ENCODE results near the gene NOL6.

DNA sequence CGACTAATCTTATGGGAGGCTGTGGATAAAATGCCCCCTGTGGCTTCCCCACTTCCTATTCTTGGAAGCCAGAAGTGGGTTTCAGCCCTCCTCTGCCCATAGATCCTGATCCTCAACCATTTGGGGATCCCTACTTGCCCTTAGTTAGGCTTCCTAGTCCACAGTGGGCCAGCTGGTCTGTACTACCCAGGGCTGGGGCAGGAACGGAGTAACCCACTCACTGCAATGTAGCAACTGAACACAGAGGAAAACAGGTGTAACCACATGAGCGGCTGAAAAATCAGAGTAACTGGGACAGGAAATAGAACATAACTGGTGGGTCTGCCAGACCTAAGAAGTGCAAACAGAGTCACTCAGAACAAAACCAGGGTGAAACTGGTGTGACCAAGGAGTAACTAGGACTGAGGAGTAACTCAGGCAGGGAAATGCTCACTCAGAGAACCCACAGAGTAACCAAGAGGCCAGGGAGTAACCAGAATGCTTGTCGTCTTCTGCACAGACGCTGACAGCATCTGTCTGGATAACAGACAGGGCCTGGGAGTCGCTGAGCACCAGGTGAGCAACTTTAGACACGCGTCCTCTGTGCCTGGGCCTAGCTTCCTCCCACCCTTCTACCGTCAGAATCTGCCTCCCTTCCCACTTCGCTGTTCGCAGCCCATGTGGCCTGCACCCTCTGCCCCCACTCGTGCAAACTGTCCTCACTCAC, 27.3 kb downstream of the NOL6 start:
- TF ChIP-seq MYC (CRISPR knock-in tag; IDR thresholded peaks at IDR 0.05; ENCODE audit: borderline replicate concordance): no peak
- TF ChIP-seq ZNF263 (CRISPR knock-in tag; IDR thresholded peaks at IDR 0.05): no peak
- TF ChIP-seq ZNF766 (CRISPR knock-in tag; IDR thresholded peaks at IDR 0.05; ENCODE audit: borderline replicate concordance): no peak
- no peak for TF ChIP-seq CTCF (CRISPR knock-in tag; IDR thresholded peaks at IDR 0.05)
- TF ChIP-seq GABPB1 (CRISPR knock-in tag; IDR thresholded peaks at IDR 0.05): no peak

All from HepG2 (cell line).